Glutamatergic neuron (in vitro differentiated cells): ENCODE results near the gene HEPHL1. TPM values are rescaled to one million over a fixed set of nuclear protein-coding genes. Genes with fewer than 3 reads are reported as not detected.
A peak's percentile ranks its signal among the peaks of the same experiment; 100 is the strongest.

Experiments used
- DNase-seq: peaks from one replicate; pipeline ENCODE4 v3.0.0; 2022
- H3K27ac Mint-ChIP-seq: one replicate; pipeline ENCODE4 v1.8.0; 2020; ENCODE audit warnings: mild to moderate bottlenecking, mixed read lengths, inconsistent platforms; ENCODE audit not compliant: unreplicated experiment
- H3K27me3 Mint-ChIP-seq: one replicate; pipeline ENCODE4 v1.8.0; 2020; ENCODE audit warnings: mild to moderate bottlenecking, moderate library complexity, mixed read lengths, inconsistent platforms; ENCODE audit not compliant: unreplicated experiment
- H3K36me3 Mint-ChIP-seq: one replicate; pipeline ENCODE4 v1.8.0; 2020; ENCODE audit warnings: mild to moderate bottlenecking, mixed read lengths, inconsistent platforms; ENCODE audit not compliant: unreplicated experiment
- H3K4me1 Mint-ChIP-seq: one replicate; pipeline ENCODE4 v1.8.0; 2020; ENCODE audit warnings: mild to moderate bottlenecking, low read depth, mixed read lengths, inconsistent platforms; ENCODE audit not compliant: unreplicated experiment
- H3K4me3 Mint-ChIP-seq: one replicate; pipeline ENCODE4 v1.8.0; 2020; ENCODE audit warnings: mild to moderate bottlenecking, mixed read lengths, inconsistent platforms; ENCODE audit not compliant: unreplicated experiment
- H3K9me3 Mint-ChIP-seq: one replicate; pipeline ENCODE4 v1.8.0; 2020; ENCODE audit warnings: mild to moderate bottlenecking, moderate library complexity, mixed read lengths, inconsistent platforms; ENCODE audit not compliant: unreplicated experiment
- total RNA-seq: library from RNA; stranded (reverse); fragmentation: NEBNext Ultra II Directional; extraction: Animal tissue kit (Norgen Biotek cat#: 25700); gene quantifications from one replicate; pipeline ENCODE4 v1.2.1, GENCODE V29; 2021; ENCODE audit not compliant: unreplicated experiment
- TF ChIP-seq, protein P1 (sequence below): fragments of 200-600 bp; sonication (generic); IDR thresholded peaks from one replicate; pipeline ENCODE4 v1.5.0; 2021; ENCODE audit not compliant: partially characterized antibody, unreplicated experiment

HEPHL1 gene
- total RNA-seq, 1 donor from 2014 or later: not detected

DNA sequence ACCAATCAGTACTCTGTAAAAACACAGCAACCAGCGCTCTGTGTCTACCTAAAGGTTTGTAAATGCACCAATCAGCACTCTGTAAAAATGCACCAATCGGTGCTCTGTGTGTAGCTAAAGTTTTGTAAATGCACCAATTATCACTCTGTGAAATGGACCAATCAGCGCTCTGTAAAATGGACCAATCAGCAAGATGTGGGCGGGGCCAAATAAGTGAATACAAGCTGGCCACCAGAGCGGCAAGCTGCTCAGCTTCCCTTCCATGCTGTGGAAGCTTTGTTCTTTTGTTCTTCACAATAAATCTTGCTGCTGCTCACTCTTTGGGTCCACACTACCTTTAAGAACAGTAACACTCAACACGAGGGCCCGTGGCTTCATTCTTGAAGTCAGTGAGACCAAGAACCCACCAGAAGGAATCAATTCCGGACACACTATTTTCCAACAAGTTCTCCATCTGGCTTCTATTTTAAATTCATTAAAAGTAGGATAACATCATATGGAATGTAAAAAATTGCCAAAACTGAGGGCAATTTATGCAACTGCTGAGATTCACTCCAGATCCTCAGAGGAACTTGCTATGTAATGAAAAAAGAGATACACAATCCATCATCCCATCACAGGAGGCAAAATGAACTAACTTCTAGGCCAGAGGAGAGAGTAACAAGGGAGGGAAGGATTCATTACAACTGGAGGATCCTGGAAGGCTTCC lies 104.4 kb downstream of the HEPHL1 start:
- Mint-ChIP-seq H3K9me3 (peaks cover 6% of the 10 kb centered on the region), H3K27ac (no peak overlapping the region), H3K36me3 (no peaks in the 10 kb centered on the region), H3K4me1 (peaks cover 11% of the 10 kb centered on the region), H3K4me3 (no peak overlapping the region), H3K27me3 (peaks cover 7% of the 10 kb centered on the region)
- no peak for DNase-seq
- TF ChIP-seq, protein P1, sequence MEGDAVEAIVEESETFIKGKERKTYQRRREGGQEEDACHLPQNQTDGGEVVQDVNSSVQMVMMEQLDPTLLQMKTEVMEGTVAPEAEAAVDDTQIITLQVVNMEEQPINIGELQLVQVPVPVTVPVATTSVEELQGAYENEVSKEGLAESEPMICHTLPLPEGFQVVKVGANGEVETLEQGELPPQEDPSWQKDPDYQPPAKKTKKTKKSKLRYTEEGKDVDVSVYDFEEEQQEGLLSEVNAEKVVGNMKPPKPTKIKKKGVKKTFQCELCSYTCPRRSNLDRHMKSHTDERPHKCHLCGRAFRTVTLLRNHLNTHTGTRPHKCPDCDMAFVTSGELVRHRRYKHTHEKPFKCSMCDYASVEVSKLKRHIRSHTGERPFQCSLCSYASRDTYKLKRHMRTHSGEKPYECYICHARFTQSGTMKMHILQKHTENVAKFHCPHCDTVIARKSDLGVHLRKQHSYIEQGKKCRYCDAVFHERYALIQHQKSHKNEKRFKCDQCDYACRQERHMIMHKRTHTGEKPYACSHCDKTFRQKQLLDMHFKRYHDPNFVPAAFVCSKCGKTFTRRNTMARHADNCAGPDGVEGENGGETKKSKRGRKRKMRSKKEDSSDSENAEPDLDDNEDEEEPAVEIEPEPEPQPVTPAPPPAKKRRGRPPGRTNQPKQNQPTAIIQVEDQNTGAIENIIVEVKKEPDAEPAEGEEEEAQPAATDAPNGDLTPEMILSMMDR: no peak

- peaks cover 7% of the 10 kb centered on the region for H3K27me3 Mint-ChIP-seq
- H3K4me3 Mint-ChIP-seq: peak overlapping the region; percentile 87
- H3K36me3 Mint-ChIP-seq: no peaks in the 10 kb centered on the region
- peak overlapping the region; percentile 99 for H3K27ac Mint-ChIP-seq
- no peak for DNase-seq
- H3K9me3 Mint-ChIP-seq: peaks cover 6% of the 10 kb centered on the region
- TF ChIP-seq, protein P1: no peak
- H3K4me1 Mint-ChIP-seq: peaks cover 11% of the 10 kb centered on the region
These were observed 106.5 kb downstream of the HEPHL1 start for GRCh38 chr11:94127638-94128037.

DNA sequence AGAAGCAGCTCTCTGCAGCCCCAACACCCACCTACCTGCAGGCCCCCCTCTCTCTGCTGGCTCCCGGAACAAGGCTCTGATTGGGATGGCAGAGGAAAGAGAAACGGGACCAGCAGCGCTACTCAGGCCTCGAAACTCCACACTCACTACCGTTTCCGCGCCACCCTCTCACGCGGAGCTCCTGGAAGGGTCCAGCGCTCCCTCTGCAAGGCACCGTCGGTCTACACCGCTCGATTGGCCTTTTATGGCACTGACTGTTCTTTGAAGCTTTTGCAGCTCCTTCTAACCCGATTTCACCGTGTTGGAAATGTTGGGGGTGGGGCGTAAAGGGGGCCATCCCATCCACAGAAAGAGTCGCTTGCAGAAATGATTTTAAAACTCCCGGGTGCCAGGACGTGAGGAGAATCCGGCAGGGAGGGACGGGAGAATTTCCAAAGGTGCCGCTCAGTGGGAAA lies 107.2 kb downstream of the HEPHL1 start:
- Mint-ChIP-seq H3K27me3 (peaks cover 7% of the 10 kb centered on the region), H3K4me3 (peak overlapping the region; percentile 87)
- no peak for DNase-seq

DNA sequence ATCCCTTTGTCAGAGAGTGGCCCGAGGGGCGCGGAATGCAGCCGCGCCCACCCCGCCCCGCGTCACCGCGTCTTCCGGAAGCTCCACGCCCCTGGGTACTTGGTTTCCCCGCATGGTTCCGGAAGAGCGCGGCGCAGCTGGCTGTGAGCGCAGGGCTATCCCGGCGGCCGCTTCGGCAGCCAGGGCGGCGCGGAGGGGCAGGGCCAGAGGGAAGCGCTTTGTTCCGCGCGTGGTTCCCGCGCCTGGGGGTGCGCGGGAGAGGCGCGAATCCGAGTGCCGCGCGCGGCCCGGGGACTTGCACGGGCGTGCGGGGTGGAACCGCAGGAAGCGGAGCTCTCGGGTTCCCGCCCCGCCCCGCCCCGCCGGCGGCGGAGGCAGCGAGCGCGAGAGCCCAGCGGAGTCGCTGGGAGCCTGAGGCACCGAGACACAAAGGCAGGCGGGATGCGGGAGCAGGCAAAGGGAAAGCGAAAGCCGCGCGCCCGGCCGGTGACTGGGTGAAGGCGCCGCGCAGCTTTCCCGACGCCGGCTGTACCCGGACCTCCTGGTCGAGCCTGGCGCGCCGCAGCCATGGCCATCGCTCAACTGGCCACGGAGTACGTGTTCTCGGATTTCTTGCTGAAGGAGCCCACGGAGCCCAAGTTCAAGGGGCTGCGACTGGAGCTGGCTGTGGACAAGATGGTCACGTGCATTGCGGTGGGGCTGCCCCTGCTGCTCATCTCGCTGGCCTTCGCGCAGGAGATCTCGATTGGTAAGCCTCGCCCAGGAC lies 107.8 kb downstream of the HEPHL1 start, which contains the start of gene PANX1:
TSS of gene PANX1 (plus strand) at position 96 of the 766 bp plus-strand sequence. CDS start at position 568, 472 bp downstream.
- Mint-ChIP-seq H3K9me3 (peaks cover 6% of the 10 kb centered on the region), H3K27me3 (peaks cover 7% of the 10 kb centered on the region), H3K4me3 (peak within 1 kb of the TSS; percentile 87), H3K27ac (peak within 1 kb of the TSS; percentile 99), H3K4me1 (peaks cover 21% of the 10 kb centered on the region), H3K36me3 (no peaks in the 10 kb centered on the region)
- TF ChIP-seq, protein P1: no peak
- peak; percentile 88 for DNase-seq

More for the DNA sequence above, 107.2 kb downstream of the HEPHL1 start:
- Mint-ChIP-seq H3K9me3 (peaks cover 6% of the 10 kb centered on the region), H3K27ac (peak overlapping the region; percentile 99), H3K4me1 (peaks cover 15% of the 10 kb centered on the region), H3K36me3 (no peaks in the 10 kb centered on the region)
- TF ChIP-seq, protein P1: no peak
